HG03103 (cell line): ENCODE data around the gene PRDM15.
"Not testable (repeated sequence)": the region's sequence is repeated elsewhere in the genome, so short reads cannot be mapped to it uniquely, and the experiment has no call there.

Experiments
- ATAC-seq: cut with Tn5 transposase; IDR thresholded peaks from one replicate; pipeline ENCODE4 v1.9.1; 2021; ENCODE audit warnings: low read depth; ENCODE audit not compliant: unreplicated experiment

Gene PRDM15

GRCh38 chr21:41785262-41785661, 93.9 kb downstream of the PRDM15 start:
- ATAC-seq: not testable (repeated sequence)

DNA sequence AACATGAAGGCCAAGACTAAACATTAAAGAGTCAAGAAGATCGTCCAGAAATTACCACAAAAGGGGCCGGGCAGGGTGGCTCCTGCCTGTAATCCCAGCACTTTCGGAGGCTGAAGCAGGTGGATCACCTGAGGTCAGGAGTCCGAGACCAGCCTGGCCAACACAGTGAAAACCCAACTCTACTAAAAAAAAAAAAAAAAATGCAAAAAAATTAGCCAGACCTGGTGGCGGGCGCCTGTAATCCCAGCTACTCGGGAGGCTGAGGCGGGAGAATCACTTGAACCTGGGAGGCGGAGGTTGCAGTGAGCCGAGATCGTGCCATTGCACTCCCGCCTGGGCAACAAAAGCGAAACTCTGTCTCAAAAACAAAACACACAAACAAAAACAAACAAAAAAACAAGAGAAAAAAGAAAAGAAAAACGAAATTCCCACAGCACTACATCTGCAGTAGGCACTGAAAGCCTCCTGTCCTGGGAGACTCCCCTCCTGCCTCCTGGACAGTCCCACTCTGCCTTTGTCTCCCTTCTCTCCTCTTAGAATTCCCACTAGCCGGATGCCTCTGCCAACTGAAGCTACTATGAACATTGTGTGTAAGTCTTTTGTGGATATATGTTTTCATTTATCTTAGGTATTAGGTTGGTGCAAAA, 94.6 kb downstream of the PRDM15 start:
- no peak for ATAC-seq

DNA sequence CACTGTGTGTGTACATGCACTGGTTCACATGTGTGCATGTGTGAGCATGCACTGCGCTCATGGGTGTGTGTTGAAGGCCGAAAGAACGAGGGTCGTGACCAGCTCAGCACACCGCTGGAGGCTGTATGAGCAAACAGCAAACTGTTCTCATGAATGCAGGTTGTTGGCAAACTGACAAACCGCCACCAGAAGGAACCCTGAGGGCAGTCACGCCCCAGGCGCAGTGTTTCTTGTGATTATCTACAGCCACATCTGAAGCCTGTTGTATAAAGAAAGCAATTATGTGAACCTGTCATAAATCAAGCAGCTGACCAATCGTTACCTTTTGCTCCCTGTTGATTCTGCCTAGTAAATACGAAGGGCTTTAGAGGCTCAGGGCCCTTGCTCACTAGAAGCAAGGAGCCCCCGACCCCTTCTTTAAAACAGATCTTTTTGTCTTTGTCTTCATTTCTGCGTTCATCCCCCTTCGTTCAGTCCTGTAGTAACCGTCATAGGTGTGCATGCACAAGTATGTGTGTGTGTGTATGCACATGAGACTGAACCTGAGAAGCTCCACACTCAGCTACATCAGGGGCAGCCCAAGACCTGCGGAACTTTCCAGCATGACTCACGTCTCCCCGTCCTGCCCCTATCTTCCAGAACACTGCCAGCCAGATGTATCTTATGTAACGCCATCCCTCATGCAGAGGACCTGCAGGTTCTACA, 95.5 kb downstream of the PRDM15 start:
- no peak for ATAC-seq

DNA sequence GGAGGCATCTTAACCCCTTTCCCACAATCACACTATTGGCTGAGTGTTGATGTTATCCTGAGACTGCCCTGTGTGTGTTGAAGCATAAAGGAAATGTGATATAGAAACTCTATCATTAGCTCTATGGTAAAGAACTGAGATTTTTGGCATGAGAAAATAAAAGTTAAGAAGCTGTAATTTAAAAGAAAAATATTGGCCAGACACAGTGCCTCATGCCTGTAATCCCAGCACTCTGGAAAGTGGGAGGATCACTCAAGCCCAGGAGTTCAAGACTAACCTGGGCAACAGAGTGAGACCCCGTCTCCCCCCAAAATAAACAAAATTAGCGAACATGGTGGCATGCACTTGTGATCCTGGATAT, 98.1 kb downstream of the PRDM15 start:
- no peak for ATAC-seq

GRCh38 chr21:41780337-41781049, 98.7 kb downstream of the PRDM15 start:
- ATAC-seq: no peak

DNA sequence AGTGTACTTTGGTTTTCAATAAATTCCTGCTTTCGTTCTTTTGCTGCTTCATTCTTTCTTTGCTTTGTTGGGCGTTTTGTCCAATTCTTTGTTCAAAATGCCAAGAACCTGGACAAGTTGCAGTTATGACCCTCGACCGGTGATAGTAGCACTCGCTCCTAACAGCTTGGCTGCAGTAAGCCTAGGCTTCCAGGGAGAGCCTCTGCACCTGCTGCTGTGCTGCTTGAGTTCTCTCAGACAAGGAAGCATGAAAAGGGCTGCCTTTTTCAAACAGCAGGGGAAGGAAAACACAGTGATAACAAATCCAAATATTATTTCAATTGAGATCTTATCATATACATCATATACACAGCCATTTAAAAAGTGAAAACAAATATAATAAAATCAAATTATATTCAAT, 99.5 kb downstream of the PRDM15 start:
- no peak for ATAC-seq

GRCh38 chr21:41778930-41779600, 100.1 kb downstream of the PRDM15 start:
- no peak for ATAC-seq

DNA sequence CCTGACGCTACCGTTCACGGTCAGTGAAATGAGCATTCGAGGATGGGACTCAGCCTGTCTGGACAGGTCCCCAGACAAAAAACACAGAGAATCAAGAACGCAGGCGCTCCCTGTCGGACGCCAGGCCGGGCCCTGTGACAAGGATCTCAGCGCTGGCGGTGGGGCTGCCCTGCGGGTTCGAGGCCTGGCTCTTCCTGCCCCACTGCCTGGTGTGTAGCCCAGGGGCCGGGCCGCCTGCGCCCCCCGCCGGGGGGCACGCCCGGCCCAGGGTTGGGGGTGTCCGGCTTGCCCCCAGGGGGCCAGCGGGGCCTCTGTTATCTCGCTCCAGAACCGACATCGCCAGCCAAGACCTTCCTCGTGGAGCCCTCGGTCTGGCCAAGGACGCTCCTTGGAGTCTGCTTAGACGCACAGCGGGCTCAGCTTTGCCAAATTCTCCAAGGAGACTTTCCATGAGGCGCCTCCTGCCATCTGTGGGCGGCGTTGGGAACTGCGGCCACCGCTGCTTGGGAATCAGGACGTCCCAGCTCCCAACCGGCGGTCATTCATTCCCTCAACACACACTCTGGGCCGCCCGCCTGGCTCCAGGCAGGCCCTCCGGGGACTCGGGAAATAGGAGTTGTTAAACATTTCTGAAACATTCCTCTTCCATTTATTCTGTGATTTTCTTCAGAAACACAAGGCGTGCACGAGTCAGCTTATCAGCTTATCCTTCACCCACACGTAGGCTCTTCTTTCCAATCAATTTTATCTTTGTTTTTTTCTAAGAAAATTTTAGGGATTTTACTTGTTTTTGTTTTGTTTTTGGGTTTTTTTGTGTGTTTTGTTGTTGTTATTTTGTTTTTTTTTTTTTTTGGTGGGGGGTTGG, 101.0 kb downstream of the PRDM15 start:
- no peak for ATAC-seq

DNA sequence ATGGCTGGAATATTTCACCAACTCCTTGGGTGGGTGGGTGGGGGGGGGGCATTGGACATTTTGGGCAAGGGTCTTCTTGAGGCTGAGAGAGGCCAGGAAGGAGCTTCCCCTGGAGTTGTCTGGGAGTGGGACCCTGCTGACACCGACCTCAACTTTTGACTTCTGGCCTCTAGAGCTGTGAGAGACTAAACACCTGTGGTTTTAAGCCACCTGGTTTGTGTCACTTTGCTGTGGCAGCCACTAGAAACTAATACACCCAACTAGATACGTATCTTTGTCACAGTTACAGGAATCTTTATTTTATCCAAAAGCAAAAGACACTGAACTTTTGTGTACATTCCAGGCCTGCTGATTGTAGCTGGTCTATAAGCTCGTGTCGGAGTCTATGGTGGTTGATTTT, 102.4 kb downstream of the PRDM15 start:
- ATAC-seq: no peak

- ATAC-seq: no peak
Measured at GRCh38 chr21:41775149-41775472, 104.0 kb downstream of the PRDM15 start.

- ATAC-seq: no peak
Measured at GRCh38 chr21:41774467-41775148, 104.5 kb downstream of the PRDM15 start.

DNA sequence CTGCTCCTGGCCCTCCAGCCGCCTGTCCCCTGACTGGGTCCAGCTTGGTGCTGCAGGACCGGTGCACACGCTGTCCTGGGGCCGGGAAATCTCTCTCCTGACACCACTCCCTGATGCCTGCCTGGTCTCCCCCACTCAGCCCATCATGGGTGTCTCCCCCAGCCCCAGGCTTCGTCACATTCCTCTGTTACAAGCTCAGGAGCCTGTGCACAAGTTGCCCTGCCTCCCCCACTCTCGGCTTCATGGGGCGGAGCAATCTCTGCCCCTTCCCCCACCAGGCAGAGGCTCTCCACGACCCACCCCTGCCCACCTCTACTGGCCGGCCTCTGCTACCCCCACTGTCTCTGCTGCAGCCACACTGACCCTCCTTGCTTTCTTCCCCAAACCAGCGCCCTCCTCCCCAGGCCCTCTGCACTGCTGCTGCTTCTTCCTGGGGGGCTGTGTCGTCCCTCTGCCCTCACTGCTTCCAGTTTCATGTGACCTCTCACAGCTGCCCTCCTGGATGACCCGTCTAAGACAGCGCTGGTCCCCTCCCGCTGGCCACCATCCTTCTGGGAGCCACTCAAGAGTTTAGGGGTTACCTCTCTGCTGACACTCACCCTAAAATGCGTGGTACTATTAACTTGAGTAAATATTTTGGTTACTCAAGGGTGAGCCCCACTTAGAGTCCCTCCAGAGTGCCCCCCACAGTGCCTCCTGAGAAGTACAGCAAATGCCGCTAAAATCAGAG, 106.6 kb downstream of the PRDM15 start:
- no peak for ATAC-seq

- no peak for ATAC-seq
Measured at GRCh38 chr21:41771625-41771945, 107.6 kb downstream of the PRDM15 start.

DNA sequence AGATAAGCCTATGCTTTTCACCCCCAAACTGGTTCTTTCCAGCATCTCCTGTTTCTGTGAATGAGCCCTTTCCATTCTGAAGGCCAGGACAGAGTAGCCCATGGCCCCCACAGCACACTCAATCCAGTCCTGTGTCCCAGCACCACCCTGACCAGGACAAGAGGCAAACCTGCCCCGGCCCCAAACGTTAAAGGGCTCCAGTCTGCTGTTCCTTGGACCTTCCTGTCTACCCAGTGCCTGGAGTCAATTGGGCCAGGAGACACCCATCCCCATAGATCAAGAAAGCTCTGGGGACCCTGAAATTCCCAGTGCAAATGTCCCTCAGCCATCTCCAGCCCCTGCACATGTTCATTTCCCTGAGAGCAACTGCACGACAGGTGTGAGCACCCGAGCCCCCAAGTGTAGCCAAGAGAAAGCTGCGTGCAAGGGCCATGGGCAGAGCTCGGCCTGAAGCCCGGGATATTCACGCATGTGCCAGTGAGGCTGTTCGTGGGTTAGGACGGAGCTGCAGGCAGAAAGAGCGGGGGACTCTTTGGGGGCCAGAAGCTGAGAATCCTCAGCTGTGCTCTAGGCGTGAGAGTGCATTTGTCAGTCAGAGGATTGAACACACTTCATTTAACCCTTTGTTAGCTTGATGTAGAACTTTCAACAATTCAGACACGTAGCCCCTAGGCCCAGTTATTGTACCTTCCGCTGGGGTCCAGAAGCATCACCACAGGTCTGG, 108.1 kb downstream of the PRDM15 start:
- ATAC-seq: no peak

GRCh38 chr21:41769933-41770332, 109.2 kb downstream of the PRDM15 start:
- ATAC-seq: no peak

DNA sequence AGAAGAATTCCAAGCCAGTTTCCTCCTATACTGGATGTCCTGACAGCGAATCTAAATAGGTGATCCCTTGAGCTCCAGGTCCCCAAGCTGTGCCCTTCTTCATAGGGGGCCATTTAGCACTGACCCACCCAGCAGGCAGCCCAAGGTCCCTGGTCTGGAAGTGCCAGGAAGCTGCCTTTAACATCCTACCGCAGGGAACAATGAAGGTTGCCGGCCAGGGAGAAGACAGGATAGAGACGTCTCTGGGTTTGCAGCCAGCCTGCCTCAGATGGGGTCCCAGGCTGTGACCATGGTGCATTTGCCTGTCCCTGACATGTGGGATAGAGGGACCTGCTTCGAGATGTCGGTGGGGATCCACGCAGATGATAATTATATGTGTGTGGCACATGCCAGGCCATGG, 109.6 kb downstream of the PRDM15 start:
- no peak for ATAC-seq

- no peak for ATAC-seq
Measured at GRCh38 chr21:41769111-41769510, 110.0 kb downstream of the PRDM15 start.

DNA sequence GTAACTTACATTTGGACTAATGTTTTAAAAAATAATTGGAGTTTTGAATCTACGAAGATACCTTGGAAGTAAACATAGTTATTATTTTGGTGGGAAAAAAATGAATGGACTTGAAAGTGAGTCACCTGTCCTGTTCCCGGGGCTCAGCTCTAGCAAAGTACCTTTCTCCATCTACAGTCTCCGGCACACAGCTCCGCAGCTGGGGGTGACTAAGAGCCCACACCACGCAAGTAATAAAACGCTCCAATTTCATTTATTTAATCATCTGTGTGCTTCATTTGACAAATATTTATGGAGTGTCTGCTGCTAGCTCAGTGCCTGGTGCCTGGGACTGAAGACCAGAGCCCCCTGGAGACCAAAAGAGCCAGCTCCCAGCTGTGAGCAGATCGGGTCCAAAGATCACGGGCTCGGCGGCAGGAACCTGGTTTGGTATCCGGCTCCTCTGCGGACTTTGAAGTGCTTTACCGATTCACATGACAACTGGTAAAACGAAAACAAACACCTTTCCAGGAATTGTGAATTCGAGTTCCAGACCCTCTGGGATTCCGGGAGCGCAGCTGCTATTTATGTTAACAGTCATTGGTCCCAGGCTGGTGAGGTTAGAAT, 110.6 kb downstream of the PRDM15 start:
- ATAC-seq: no peak
